ENCODE data around the gene MEFV. TPM values are rescaled to one million over a fixed set of nuclear protein-coding genes. Genes with fewer than 3 reads are reported as not detected.
A peak's percentile ranks its signal among the peaks of the same experiment; 100 is the strongest.

Gene MEFV, protein sequence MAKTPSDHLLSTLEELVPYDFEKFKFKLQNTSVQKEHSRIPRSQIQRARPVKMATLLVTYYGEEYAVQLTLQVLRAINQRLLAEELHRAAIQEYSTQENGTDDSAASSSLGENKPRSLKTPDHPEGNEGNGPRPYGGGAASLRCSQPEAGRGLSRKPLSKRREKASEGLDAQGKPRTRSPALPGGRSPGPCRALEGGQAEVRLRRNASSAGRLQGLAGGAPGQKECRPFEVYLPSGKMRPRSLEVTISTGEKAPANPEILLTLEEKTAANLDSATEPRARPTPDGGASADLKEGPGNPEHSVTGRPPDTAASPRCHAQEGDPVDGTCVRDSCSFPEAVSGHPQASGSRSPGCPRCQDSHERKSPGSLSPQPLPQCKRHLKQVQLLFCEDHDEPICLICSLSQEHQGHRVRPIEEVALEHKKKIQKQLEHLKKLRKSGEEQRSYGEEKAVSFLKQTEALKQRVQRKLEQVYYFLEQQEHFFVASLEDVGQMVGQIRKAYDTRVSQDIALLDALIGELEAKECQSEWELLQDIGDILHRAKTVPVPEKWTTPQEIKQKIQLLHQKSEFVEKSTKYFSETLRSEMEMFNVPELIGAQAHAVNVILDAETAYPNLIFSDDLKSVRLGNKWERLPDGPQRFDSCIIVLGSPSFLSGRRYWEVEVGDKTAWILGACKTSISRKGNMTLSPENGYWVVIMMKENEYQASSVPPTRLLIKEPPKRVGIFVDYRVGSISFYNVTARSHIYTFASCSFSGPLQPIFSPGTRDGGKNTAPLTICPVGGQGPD
- not detected in 2 replicates for total RNA-seq

DNA sequence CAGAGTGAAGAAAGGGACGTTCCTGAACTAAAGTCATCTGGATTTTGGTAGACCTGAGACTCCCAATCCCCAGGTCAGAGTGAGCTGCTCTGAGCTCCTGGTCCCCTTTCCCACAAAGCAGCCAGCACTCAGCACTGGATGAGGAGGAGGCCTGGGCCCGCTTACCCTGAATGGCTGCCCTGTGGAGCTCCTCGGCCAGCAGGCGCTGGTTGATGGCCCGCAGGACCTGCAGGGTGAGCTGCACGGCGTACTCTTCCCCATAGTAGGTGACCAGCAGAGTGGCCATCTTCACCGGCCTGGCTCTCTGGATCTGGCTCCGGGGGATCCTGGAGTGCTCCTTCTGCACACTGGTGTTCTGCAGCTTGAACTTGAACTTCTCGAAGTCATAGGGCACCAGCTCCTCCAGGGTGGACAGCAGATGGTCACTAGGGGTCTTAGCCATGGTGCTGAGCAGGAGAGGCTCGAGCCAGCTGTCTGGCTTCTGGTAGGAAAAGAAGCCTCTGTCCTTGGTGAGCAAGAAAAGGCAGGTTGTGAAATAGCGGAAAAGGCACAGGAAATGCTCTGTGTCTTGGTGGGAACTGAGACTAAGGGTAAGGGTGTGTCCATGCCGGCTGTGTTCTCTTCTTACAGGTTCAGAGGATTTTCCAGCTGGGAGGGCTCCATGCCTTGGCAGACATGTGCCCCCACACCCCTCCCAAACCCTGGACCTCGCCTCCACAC is at the start of gene MEFV:
TSS of gene MEFV (minus strand) at position 488 of the 720 bp plus-strand sequence. CDS start at position 442, 46 bp downstream.
- intact Hi-C loops (cut with micrococcal nuclease) = no loop called here
- Mint-ChIP-seq H3K27ac (no peak within 1 kb of the TSS), H3K4me1 (no peaks in the 10 kb centered on the region), H3K9me3 (no peaks in the 10 kb centered on the region), H3K4me3 (no peak within 1 kb of the TSS), H3K27me3 (no peaks in the 10 kb centered on the region), H3K36me3 (ENCODE audit: low read depth) (no peaks in the 10 kb centered on the region)
- DNase-seq = no peak

GRCh38 chr16:3306078-3306477 is 49.6 kb upstream of the MEFV start:
- Mint-ChIP-seq H3K9me3 (peaks cover 11% of the 10 kb centered on the region), H3K4me3 (peak overlapping the region; percentile 80), H3K27me3 (no peaks in the 10 kb centered on the region), H3K4me1 (peaks cover 7% of the 10 kb centered on the region), H3K27ac (peak overlapping the region; percentile 79), H3K36me3 (ENCODE audit: low read depth) (peaks cover 72% of the 10 kb centered on the region)
- DNase-seq = no peak
- intact Hi-C loops (cut with micrococcal nuclease) = loop anchor here (5.0 to 10.0 kb wide), 2 partner anchors 111 to 154 kb away; no protein-coding TSS in a partner anchor

DNA sequence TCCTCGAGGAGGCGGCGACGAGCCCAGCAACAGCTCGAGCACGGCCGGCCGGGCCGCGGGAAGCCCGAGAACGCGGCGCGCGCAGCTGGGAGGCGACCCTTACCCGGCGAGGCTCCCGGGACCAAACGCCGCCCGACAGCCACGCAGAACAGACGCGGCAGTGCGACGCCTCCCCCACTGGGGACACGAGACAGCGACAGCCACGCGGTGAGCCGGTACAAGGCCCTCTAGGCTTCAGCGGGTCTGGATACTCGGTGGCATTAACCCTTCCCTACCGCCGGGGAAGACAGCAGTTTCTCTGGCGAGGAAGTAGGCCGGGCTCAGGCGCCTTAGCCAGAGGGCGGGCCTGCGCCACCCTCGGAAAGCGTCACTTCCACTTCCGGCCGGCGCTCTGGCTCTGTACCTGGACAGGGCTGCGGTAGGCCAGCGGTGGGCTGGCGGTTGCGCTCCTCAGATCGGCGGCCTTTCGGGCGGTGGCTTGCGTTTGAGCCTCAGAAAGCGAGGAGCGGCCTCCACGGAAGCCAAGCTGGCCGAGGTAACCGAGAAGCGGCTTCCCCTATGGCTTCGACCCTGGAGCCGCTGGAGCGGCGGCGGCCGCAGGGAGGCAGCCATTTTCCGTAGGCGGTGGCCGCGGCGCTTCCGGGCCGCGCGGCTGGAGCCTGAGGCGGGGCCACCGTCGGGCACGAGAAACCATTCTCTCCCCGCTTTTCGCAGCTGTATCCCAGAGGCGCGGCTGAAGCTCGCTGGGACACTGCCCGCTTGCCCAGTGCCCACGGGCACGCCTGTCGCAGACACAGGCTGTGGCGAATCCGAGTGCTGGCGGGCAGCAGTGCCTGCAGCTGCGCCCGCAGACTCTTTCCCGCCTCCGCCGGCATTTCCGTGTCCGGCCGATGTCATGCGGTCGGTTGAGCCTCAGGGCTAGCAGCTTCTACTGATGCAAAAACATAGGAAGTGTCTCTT is 49.0 kb upstream of the MEFV start, which contains the start of the genes TIGD7 and ZNF75A:
TSS of gene TIGD7 (minus strand) at position 322 of the 960 bp plus-strand sequence. CDS start 4,816 bp downstream, outside the sequence.
TSS of gene ZNF75A (plus strand) at position 389 of the 960 bp plus-strand sequence. CDS start 2,932 bp downstream, outside the sequence.
- Mint-ChIP-seq H3K27me3 (no peaks in the 10 kb centered on the region), H3K9me3 (peaks cover 15% of the 10 kb centered on the region), H3K36me3 (ENCODE audit: low read depth) (peaks cover 72% of the 10 kb centered on the region), H3K4me1 (peaks cover 7% of the 10 kb centered on the region), H3K4me3 (peak within 1 kb of the TSS; percentile 80), H3K27ac (peak within 1 kb of the TSS; percentile 79)
- peak; percentile 94 for DNase-seq
- intact Hi-C loops (cut with micrococcal nuclease) = loop anchor here (1.0 to 10.0 kb wide), 4 partner anchors 22 to 153 kb away; partner anchors contain the start of gene ZNF263

GRCh38 chr16:3304370-3304769 is 47.9 kb upstream of the MEFV start:
- Mint-ChIP-seq H3K27me3 (no peaks in the 10 kb centered on the region), H3K27ac (peak overlapping the region; percentile 79), H3K4me3 (peak overlapping the region; percentile 80), H3K4me1 (peaks cover 7% of the 10 kb centered on the region), H3K36me3 (ENCODE audit: low read depth) (peaks cover 72% of the 10 kb centered on the region), H3K9me3 (peaks cover 21% of the 10 kb centered on the region)
- intact Hi-C loops (cut with micrococcal nuclease) = loop anchor here (10.0 kb wide), 1 partner anchor 110 kb away; no protein-coding TSS in a partner anchor
- DNase-seq = no peak

DNA sequence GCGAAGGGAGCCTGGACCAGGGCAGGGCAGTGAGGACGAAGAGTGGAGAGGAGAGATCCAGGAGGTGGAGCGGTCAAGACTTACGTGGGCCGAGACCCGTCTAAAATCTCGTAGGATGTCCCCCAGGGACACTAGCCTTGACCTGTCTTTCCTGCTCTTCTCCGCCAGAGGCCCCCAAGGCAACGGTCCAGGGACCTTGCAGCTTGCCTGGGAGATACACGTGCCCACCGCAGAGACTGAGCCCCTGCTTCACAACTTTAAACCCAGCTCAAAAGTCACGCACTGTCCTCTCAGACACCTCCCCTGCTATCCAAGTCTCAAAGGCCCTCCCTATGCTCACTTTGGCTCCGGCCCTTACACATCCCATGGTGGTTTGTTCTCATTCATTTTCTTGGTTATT is 39.4 kb upstream of the MEFV start:
- Mint-ChIP-seq H3K36me3 (ENCODE audit: low read depth) (peaks cover 76% of the 10 kb centered on the region), H3K27ac (no peak overlapping the region), H3K9me3 (peaks cover 50% of the 10 kb centered on the region), H3K4me1 (no peaks in the 10 kb centered on the region), H3K27me3 (no peaks in the 10 kb centered on the region), H3K4me3 (no peak overlapping the region)
- intact Hi-C loops (cut with micrococcal nuclease) = no loop called here
- no peak for DNase-seq

- Mint-ChIP-seq H3K4me1 (no peaks in the 10 kb centered on the region), H3K27me3 (no peaks in the 10 kb centered on the region), H3K27ac (no peak overlapping the region), H3K36me3 (ENCODE audit: low read depth) (peaks cover 76% of the 10 kb centered on the region), H3K4me3 (no peak overlapping the region), H3K9me3 (peaks cover 53% of the 10 kb centered on the region)
- intact Hi-C loops (cut with micrococcal nuclease) = no loop called here
- DNase-seq = no peak
Observed at GRCh38 chr16:3295209-3295608, 38.8 kb upstream of the MEFV start.

- peaks cover 45% of the 10 kb centered on the region for H3K9me3 Mint-ChIP-seq
- no peak for DNase-seq
Observed at GRCh38 chr16:3292604-3293003, 36.2 kb upstream of the MEFV start.

DNA sequence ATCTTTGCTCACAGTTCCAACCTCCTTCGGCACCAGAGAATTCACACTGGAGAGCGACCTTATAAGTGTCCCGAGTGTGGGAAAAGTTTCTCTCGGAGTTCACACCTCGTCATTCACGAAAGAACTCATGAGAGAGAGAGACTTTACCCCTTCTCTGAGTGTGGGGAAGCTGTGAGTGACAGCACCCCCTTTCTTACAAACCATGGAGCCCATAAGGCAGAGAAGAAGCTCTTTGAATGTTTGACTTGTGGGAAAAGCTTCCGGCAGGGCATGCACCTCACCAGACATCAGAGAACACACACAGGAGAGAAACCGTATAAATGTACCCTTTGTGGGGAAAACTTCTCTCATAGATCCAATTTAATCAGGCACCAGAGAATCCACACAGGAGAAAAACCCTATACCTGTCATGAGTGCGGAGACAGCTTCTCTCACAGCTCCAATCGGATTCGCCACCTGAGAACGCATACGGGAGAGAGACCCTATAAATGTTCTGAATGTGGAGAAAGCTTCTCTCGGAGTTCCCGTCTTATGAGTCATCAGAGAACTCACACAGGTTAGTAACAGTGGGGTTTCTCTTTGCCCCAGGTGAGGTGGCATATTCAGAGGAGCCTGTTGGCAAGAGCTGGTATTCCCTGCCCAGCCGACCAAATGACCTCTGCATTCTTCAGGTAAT is 33.7 kb upstream of the MEFV start:
- Mint-ChIP-seq H3K9me3 (peaks cover 34% of the 10 kb centered on the region), H3K36me3 (ENCODE audit: low read depth) (peaks cover 93% of the 10 kb centered on the region), H3K4me3 (no peak overlapping the region), H3K27ac (no peak overlapping the region), H3K4me1 (peaks cover 5% of the 10 kb centered on the region), H3K27me3 (no peaks in the 10 kb centered on the region)
- intact Hi-C loops (cut with micrococcal nuclease) = loop anchor here (10.0 kb wide), 1 partner anchor 265 kb away; the partner anchor contains the start of genes HCFC1R1, THOC6 and TNFRSF12A
- no peak for DNase-seq

More at GRCh38 chr16:3292604-3293003, 36.2 kb upstream of the MEFV start:
- H3K27ac Mint-ChIP-seq = no peak overlapping the region
- H3K4me1 Mint-ChIP-seq = no peaks in the 10 kb centered on the region
- H3K27me3 Mint-ChIP-seq = no peaks in the 10 kb centered on the region
- H3K36me3 Mint-ChIP-seq (ENCODE audit: low read depth) = peaks cover 84% of the 10 kb centered on the region
- intact Hi-C loops (cut with micrococcal nuclease) = no loop called here
- H3K4me3 Mint-ChIP-seq = no peak overlapping the region

- intact Hi-C loops (cut with micrococcal nuclease) = loop anchor here (10.0 kb wide), 1 partner anchor 260 kb away; the partner anchor contains the start of genes HCFC1R1, THOC6 and TNFRSF12A
- Mint-ChIP-seq H3K36me3 (ENCODE audit: low read depth) (peaks cover 65% of the 10 kb centered on the region), H3K27ac (no peak overlapping the region), H3K9me3 (peaks cover 10% of the 10 kb centered on the region), H3K4me3 (peak overlapping the region; percentile 88), H3K27me3 (peaks cover 2% of the 10 kb centered on the region), H3K4me1 (peaks cover 18% of the 10 kb centered on the region)
- no peak for DNase-seq
Observed at GRCh38 chr16:3285131-3285530, 28.7 kb upstream of the MEFV start.

- peak overlapping the region; percentile 88 for H3K4me3 Mint-ChIP-seq
- H3K27ac Mint-ChIP-seq = peak overlapping the region; percentile 98
- H3K27me3 Mint-ChIP-seq = peaks cover 2% of the 10 kb centered on the region
- H3K36me3 Mint-ChIP-seq (ENCODE audit: low read depth) = peaks cover 51% of the 10 kb centered on the region
- intact Hi-C loops (cut with micrococcal nuclease) = loop anchor here (1.0 to 10.0 kb wide), 7 partner anchors 19 to 259 kb away; partner anchors contain the start of genes CLUAP1, HCFC1R1, THOC6 and TIGD7
- peaks cover 9% of the 10 kb centered on the region for H3K9me3 Mint-ChIP-seq
- peaks cover 18% of the 10 kb centered on the region for H3K4me1 Mint-ChIP-seq
- DNase-seq = no peak
Observed at GRCh38 chr16:3283543-3284447, 27.4 kb upstream of the MEFV start.
